Skeletal muscle cell (primary cell): ENCODE measurements around the gene TERB1.

Experiments used
- DNase-seq: peaks from one replicate; pipeline ENCODE4 v3.0.0-alpha.2; 2010; ENCODE audit warnings: low read depth
- H3K4me3 ChIP-seq: 2 replicates; pipeline ENCODE4 v1.5.1; 2011; ENCODE audit warnings: low read depth, mild to moderate bottlenecking, control low read depth, low read length, moderate library complexity

The TERB1 gene

DNA sequence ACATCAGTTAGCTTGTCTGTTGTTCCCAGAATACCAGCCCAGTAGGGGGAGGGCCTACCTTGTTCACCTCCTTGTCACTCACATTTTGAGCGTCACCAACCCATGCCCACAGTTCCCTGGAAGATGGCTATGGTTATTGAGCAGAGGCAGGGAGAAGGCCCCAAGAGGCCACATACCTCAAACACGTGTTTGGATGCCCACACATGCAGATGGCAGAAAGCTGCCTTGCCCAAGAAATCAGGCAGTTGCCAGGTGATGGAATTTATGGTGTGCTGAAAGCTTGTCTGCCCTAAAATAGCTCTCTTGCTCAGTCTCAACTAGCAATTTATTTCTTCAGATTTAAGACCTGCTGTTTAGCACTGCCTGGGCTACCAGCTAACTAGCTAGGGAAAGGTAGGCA, 88.3 kb downstream of the TERB1 start:
- H3K4me3 ChIP-seq = no peak overlapping the region
- DNase-seq = no peak

- H3K4me3 ChIP-seq = no peak overlapping the region
- DNase-seq = no peak
These were observed 88.9 kb downstream of the TERB1 start for GRCh38 chr16:66712512-66712911.

DNA sequence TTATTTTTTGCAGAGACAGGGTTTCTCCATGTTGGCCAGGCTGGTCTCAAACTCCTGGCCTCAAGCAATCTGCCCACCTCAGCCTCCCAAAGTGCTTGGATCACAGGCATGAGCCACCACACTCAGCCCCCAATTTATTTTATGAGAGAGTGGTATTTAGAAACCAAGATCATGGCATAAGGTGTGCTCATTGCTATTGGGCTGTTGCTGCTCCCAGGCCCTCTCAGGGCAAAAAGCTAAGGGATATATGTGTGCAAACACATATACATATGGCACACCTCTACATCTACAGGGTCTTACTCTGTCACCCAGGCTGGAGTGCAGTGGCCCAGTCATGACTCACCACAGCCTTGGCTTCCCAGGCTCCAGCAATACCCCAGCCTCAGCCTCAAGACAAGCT, 89.8 kb downstream of the TERB1 start:
- DNase-seq = no peak
- no peak overlapping the region for H3K4me3 ChIP-seq

- no peak overlapping the region for H3K4me3 ChIP-seq
- DNase-seq = no peak
These were observed 94.9 kb downstream of the TERB1 start for GRCh38 chr16:66706506-66706880.

DNA sequence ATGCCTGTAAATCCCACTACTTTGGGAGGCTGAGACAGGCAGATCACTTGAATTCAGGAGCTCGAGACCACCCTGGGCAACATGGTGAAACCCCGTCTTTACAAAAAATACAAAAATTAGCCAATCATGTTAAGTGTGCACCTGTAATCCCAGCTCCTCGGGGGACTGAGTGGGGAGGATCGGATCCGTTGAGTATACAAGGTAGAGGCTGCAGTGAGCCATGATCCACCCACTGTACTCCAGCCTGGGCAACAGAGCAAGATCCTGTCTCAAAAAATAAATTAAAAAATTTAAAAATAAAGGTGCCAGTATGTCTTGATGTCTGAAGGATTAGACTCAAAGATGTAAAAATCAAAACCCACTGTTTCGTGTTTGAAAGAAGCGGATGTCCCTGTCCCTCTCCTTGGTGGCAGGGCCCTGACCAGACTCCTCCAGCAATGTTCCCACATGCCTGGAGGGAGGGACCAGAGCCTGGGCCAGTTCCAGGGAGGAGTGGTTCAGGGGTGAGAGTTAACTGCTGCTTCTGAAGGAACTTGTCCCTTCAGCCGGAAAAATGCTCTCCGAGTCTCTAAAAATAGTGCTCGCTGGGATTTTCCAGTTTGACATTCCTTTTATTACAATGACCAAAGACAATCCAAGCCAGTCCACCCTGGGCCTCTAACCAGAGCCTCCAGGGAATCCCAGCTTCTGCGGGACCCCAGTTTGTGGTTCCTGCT, 95.4 kb downstream of the TERB1 start:
- no peak overlapping the region for H3K4me3 ChIP-seq
- no peak for DNase-seq
